HepG2 (cell line): ENCODE results near the gene SENP5. TPM values are rescaled to one million over a fixed set of nuclear protein-coding genes. Genes with fewer than 3 reads are reported as not detected.

Experiments used
- ARID4A ChIP-seq: sonication (generic); formaldehyde crosslinking; IDR thresholded peaks from 2 replicates; pipeline ENCODE4 v1.5.0; 2020; ENCODE audit warnings: mild to moderate bottlenecking, missing genetic modification reagents, borderline replicate concordance
- FOSL2 ChIP-seq: sonication (generic); formaldehyde crosslinking; IDR thresholded peaks from 2 replicates; pipeline ENCODE4 v1.4.0; 2020; ENCODE audit warnings: missing genetic modification reagents
- FOXP1 ChIP-seq, 2 experiments: fragments of 450-650 bp in 1 of 2; IDR thresholded peaks; 2 replicates each; pipeline ENCODE4 v1.6.1; 2017 to 2018; ENCODE audit warnings: antibody characterized with exemption in 1 of 2
- HNF1B ChIP-seq: sonication (generic); formaldehyde crosslinking; IDR thresholded peaks from 2 replicates; pipeline ENCODE4 v1.5.1; 2020; ENCODE audit warnings: mild to moderate bottlenecking, moderate library complexity, missing genetic modification reagents
- IRF2 ChIP-seq: IDR thresholded peaks from 2 replicates; pipeline ENCODE4 v1.6.1; 2018; ENCODE audit warnings: missing genetic modification reagents, missing compliant biosample characterization
- MAZ ChIP-seq, 2 experiments: sonication (generic) in 1 of 2; formaldehyde crosslinking in 1 of 2; IDR thresholded peaks; 2 replicates each; pipeline versions ENCODE4 v1.5.0 to v1.6.1; 2012 to 2020; ENCODE audit warnings: low read depth in 2 of 2, mild to moderate bottlenecking in 2 of 2, borderline replicate concordance in 1 of 2, improper control_type of control experiment in 1 of 2, low read length in 1 of 2, missing genetic modification reagents in 1 of 2, moderate library complexity in 1 of 2
- RXRB ChIP-seq: IDR thresholded peaks from 2 replicates; pipeline ENCODE4 v1.6.1; 2016; ENCODE audit warnings: borderline replicate concordance, missing genetic modification reagents, missing compliant biosample characterization
- SMC3 ChIP-seq: IDR thresholded peaks from 2 replicates; pipeline ENCODE4 v1.6.1; 2011; ENCODE audit warnings: low read length, improper control_type of control experiment
- SOX6 ChIP-seq, 2 experiments: fragments of 450-650 bp in 1 of 2; sonication (generic) in 1 of 2; formaldehyde crosslinking in 1 of 2; IDR thresholded peaks; 2 replicates each; pipeline versions ENCODE4 v1.4.0 to v1.6.1; 2017 to 2020; ENCODE audit warnings: antibody characterized with exemption in 1 of 2, mild to moderate bottlenecking in 1 of 2, missing genetic modification reagents in 1 of 2
- SPEN ChIP-seq: sonication (generic); formaldehyde crosslinking; IDR thresholded peaks from 2 replicates; pipeline ENCODE4 v1.5.1; 2020; ENCODE audit warnings: low read depth, mild to moderate bottlenecking, missing genetic modification reagents
- ZBTB25 ChIP-seq: IDR thresholded peaks from 2 replicates; pipeline ENCODE4 v1.6.1; 2018; ENCODE audit warnings: missing genetic modification reagents
- ZNF160 ChIP-seq: sonication (generic); formaldehyde crosslinking; IDR thresholded peaks from 2 replicates; pipeline ENCODE4 v1.8.0; 2022; ENCODE audit warnings: mild to moderate bottlenecking, inconsistent platforms, missing genetic modification reagents
- ZNF331 ChIP-seq: sonication (generic); formaldehyde crosslinking; IDR thresholded peaks from 2 replicates; pipeline ENCODE4 v1.4.0; 2020; ENCODE audit warnings: missing genetic modification reagents
- ZNF569 ChIP-seq: sonication (generic); formaldehyde crosslinking; IDR thresholded peaks from 2 replicates; pipeline ENCODE4 v1.5.0; 2020; ENCODE audit warnings: mild to moderate bottlenecking, missing genetic modification reagents, moderate library complexity, borderline replicate concordance
- ZNF614 ChIP-seq: IDR thresholded peaks from 2 replicates; pipeline ENCODE4 v1.6.1; 2018; ENCODE audit warnings: missing biosample characterization, missing genetic modification reagents, inconsistent platforms, borderline replicate concordance
- ZNF687 ChIP-seq: sonication (generic); formaldehyde crosslinking; IDR thresholded peaks from 2 replicates; pipeline ENCODE4 v1.5.1; 2020; ENCODE audit warnings: mild to moderate bottlenecking, missing genetic modification reagents, moderate library complexity
- ZNF883 ChIP-seq: sonication (generic); formaldehyde crosslinking; IDR thresholded peaks from 2 replicates; pipeline ENCODE4 v1.5.1; 2020; ENCODE audit warnings: mild to moderate bottlenecking, missing genetic modification reagents; ENCODE audit errors: not compliant biosample characterization
- polyA plus RNA-seq, 8 experiments: library from polyadenylated mRNA; depleted of rRNA in 3 of 8; stranded (reverse) in 7 of 8; unstranded in 1 of 8; fragments of >200 nt; fragmentation: Illumina TruSeq in 4 of 8; extraction: Trizol in 4 of 8; gene quantifications; 2 replicates each; pipeline versions ENCODE4 v1.2.1 to v1.2.3, GENCODE V29; 2011 to 2016; ENCODE audit warnings: low read depth in 4 of 8, missing spikeins in 1 of 8, mixed read lengths in 1 of 8; ENCODE audit not compliant: insufficient read depth in 1 of 8
- total RNA-seq, 5 experiments: library from RNA; depleted of rRNA; stranded (reverse); fragments of >200 nt; fragmentation: Illumina TruSeq; extraction: Trizol; gene quantifications; 2 replicates each; pipeline ENCODE4 v1.2.3, GENCODE V29; 2016; ENCODE audit warnings: low read depth in 1 of 5

Gene SENP5
- total and polyA plus RNA-seq, 2 of the 13 experiments (the other 11 are each of a cell fraction or from before 2014, with no cell fraction given) = 17.6 to 30.9 TPM

GRCh38 chr3:196981657-196982056, 113.9 kb downstream of the SENP5 start (continued):
- 0 out of 2 replicates have a peak, but pooled peaks have one; percentile 12 for TF ChIP-seq ZBTB25 (CRISPR knock-in tag)
- TF ChIP-seq ZNF331 (CRISPR knock-in tag) = peak; percentile 90
- no peak for TF ChIP-seq FOXP1 (IDR thresholded peaks at IDR 0.05)
- TF ChIP-seq FOXP1 (CRISPR knock-in tag; IDR thresholded peaks at IDR 0.05) = peak; percentile 68; the same call in 1 of the 2 replicates
- TF ChIP-seq ARID4A (CRISPR knock-in tag) = peak; percentile 47; the same call in 1 of the 2 replicates
- TF ChIP-seq ZNF160 = no peak
- TF ChIP-seq SOX6 (IDR thresholded peaks at IDR 0.05) = no peak
- peak; percentile 35 for TF ChIP-seq SOX6 (CRISPR knock-in tag; IDR thresholded peaks at IDR 0.05)
- TF ChIP-seq RXRB (CRISPR knock-in tag) = peak; percentile 90
- peak; percentile 81; the same call in 1 of the 2 replicates for TF ChIP-seq ZNF614
- no peak; the same call in 1 of the 2 replicates for TF ChIP-seq HNF1B (CRISPR knock-in tag)
- TF ChIP-seq IRF2 (CRISPR knock-in tag) = peak; percentile 73; the same call in 1 of the 2 replicates
- 0 out of 2 replicates have a peak, but pooled peaks have one; percentile 17 for TF ChIP-seq ZNF687 (CRISPR knock-in tag)
- no peak for TF ChIP-seq ZNF883 (CRISPR knock-in tag)
- peak; percentile 43; the same call in 1 of the 2 replicates for TF ChIP-seq SPEN (CRISPR knock-in tag)
- TF ChIP-seq ZNF569 (CRISPR knock-in tag) = no peak
- no peak for TF ChIP-seq MAZ (IDR thresholded peaks at IDR 0.05; ENCODE audit: borderline replicate concordance, low read depth, low read length)
- TF ChIP-seq MAZ (CRISPR knock-in tag; IDR thresholded peaks at IDR 0.05; ENCODE audit: low read depth) = no peak
- TF ChIP-seq FOSL2 (CRISPR knock-in tag) = peak; percentile 57; the same call in 1 of the 2 replicates
- TF ChIP-seq SMC3 = no peak
